ENCODE measurements around the gene PHF24. TPM values are rescaled to one million over a fixed set of nuclear protein-coding genes. Genes with fewer than 3 reads are reported as not detected.
A peak's percentile ranks its signal among the peaks of the same experiment; 100 is the strongest.

Gene PHF24
- total RNA-seq, 1 experiment from 2014 or later, result not detected

GRCh38 chr9:34993502-34994259, 35.6 kb downstream of the PHF24 start:
- no TSS peak for BruUV-seq (replicated peaks)
- CTCF ChIA-PET, result interaction anchor here (0.5 to 7.5 kb wide), 23 partner anchors 9 to 291 kb away, joined by 3 to 76 read pairs (median 4); no protein-coding TSS in a partner anchor
- peaks cover 6% of the 10 kb centered on the region for H3K36me3 Mint-ChIP-seq (ENCODE audit: insufficient read depth, unreplicated experiment)
- TF ChIP-seq CTCF (IDR thresholded peaks at IDR 0.05; ENCODE audit: unreplicated experiment), result no peak
- H3K27me3 Mint-ChIP-seq (ENCODE audit: insufficient read depth, unreplicated experiment), result no peaks in the 10 kb centered on the region
- intact Hi-C loops (cut with micrococcal nuclease), result loop anchor here (1.0 to 10.0 kb wide), 2 partner anchors 61 to 93 kb away; no protein-coding TSS in a partner anchor
- no peaks in the 10 kb centered on the region for H3K9me3 Mint-ChIP-seq (ENCODE audit: unreplicated experiment)
- peaks cover 40% of the 10 kb centered on the region for H3K4me1 Mint-ChIP-seq (ENCODE audit: insufficient read depth, unreplicated experiment)
- DNase-seq (ENCODE audit: unreplicated experiment), result peak; percentile 63
- POLR2A ChIA-PET, result interaction anchor here (1.1 to 2.6 kb wide), 3 partner anchors 78 to 94 kb away, joined by 6 to 18 read pairs (median 7); partner anchors contain the start of gene VCP
- peak overlapping the region; percentile 72 for H3K27ac Mint-ChIP-seq (ENCODE audit: low read depth, unreplicated experiment)
- no peak overlapping the region for H3K4me3 Mint-ChIP-seq (ENCODE audit: unreplicated experiment)

GRCh38 chr9:34994260-34994899, 36.3 kb downstream of the PHF24 start:
- no TSS peak for BruUV-seq (replicated peaks)
- ChIA-PET POLR2A (interaction anchor here (0.7 to 2.6 kb wide), 7 partner anchors 10 to 95 kb away, joined by 3 to 18 read pairs (median 5); partner anchors contain the start of genes FANCG and VCP), CTCF (interaction anchor here (0.5 to 7.5 kb wide), 34 partner anchors 10 to 900 kb away, joined by 3 to 76 read pairs (median 4); a partner anchor contains a TSS)
- TF ChIP-seq CTCF (IDR thresholded peaks at IDR 0.05; ENCODE audit: unreplicated experiment), result peak; percentile 76
- Mint-ChIP-seq H3K4me3 (ENCODE audit: unreplicated experiment) (no peak overlapping the region), H3K27ac (ENCODE audit: low read depth, unreplicated experiment) (no peak overlapping the region), H3K9me3 (ENCODE audit: unreplicated experiment) (no peaks in the 10 kb centered on the region), H3K4me1 (ENCODE audit: insufficient read depth, unreplicated experiment) (peaks cover 38% of the 10 kb centered on the region), H3K36me3 (ENCODE audit: insufficient read depth, unreplicated experiment) (peaks cover 6% of the 10 kb centered on the region), H3K27me3 (ENCODE audit: insufficient read depth, unreplicated experiment) (no peaks in the 10 kb centered on the region)
- intact Hi-C loops (cut with micrococcal nuclease), result loop anchor here (1.0 to 10.0 kb wide), 2 partner anchors 60 to 94 kb away; no protein-coding TSS in a partner anchor
- peak; percentile 77 for DNase-seq (ENCODE audit: unreplicated experiment)

- BruUV-seq (replicated peaks), result no TSS peak
- ChIA-PET POLR2A (interaction anchor here (0.6 to 2.6 kb wide), 11 partner anchors 11 to 166 kb away, joined by 3 to 18 read pairs (median 4); partner anchors contain the start of genes FANCG, UNC13B and VCP), CTCF (interaction anchor here (0.5 to 7.5 kb wide), 32 partner anchors 12 to 901 kb away, joined by 3 to 76 read pairs (median 4); a partner anchor contains a TSS)
- Mint-ChIP-seq H3K36me3 (ENCODE audit: insufficient read depth, unreplicated experiment) (peaks cover 6% of the 10 kb centered on the region), H3K27me3 (ENCODE audit: insufficient read depth, unreplicated experiment) (no peaks in the 10 kb centered on the region), H3K4me3 (ENCODE audit: unreplicated experiment) (peak overlapping the region; percentile 14), H3K4me1 (ENCODE audit: insufficient read depth, unreplicated experiment) (peaks cover 38% of the 10 kb centered on the region), H3K27ac (ENCODE audit: low read depth, unreplicated experiment) (peak overlapping the region; percentile 63), H3K9me3 (ENCODE audit: unreplicated experiment) (no peaks in the 10 kb centered on the region)
- intact Hi-C loops (cut with micrococcal nuclease), result loop anchor here (1.0 to 10.0 kb wide), 2 partner anchors 60 to 95 kb away; no protein-coding TSS in a partner anchor
- TF ChIP-seq CTCF (IDR thresholded peaks at IDR 0.05; ENCODE audit: unreplicated experiment), result no peak
- DNase-seq (ENCODE audit: unreplicated experiment), result peak; percentile 93
Measured at GRCh38 chr9:34994900-34995669, 37.0 kb downstream of the PHF24 start.

Data from MCF 10A (cell line).